ENCODE data around the gene METTL6.
"Not testable (repeated sequence)": the region's sequence is repeated elsewhere in the genome, so short reads cannot be mapped to it uniquely, and the experiment has no call there.

The METTL6 gene

GRCh38 chr3:15427182-15427880 lies at the start of gene METTL6, which contains the start of gene EAF1:
METTL6 (minus strand) TSS chr3:15427544; CDS start chr3:15426511, 1,033 bp downstream.
EAF1 (plus strand) TSS chr3:15427598; CDS start chr3:15427780, 182 bp downstream.
- DNase-seq (ENCODE audit: low spot score) (peak; percentile 93), FAIRE-seq (no peak)

GRCh38 chr3:15476378-15476777 lies 49.0 kb upstream of the METTL6 start:
- FAIRE-seq (no peak), DNase-seq (ENCODE audit: low spot score) (no peak)

- DNase-seq (ENCODE audit: low spot score) (no peak), FAIRE-seq (no peak)
Observed at GRCh38 chr3:15475161-15475560, 47.8 kb upstream of the METTL6 start.

GRCh38 chr3:15471861-15472260 lies 44.5 kb upstream of the METTL6 start:
- FAIRE-seq = no peak
- DNase-seq (ENCODE audit: low spot score) = no peak

GRCh38 chr3:15470849-15471248 lies 43.5 kb upstream of the METTL6 start:
- FAIRE-seq (no peak), DNase-seq (ENCODE audit: low spot score) (no peak)

GRCh38 chr3:15470261-15470660 lies 42.9 kb upstream of the METTL6 start:
- DNase-seq (ENCODE audit: low spot score) (no peak), FAIRE-seq (no peak)

GRCh38 chr3:15467227-15468181 lies 40.2 kb upstream of the METTL6 start:
- FAIRE-seq (no peak), DNase-seq (ENCODE audit: low spot score) (no peak)

- FAIRE-seq (no peak), DNase-seq (ENCODE audit: low spot score) (no peak)
Observed at GRCh38 chr3:15465876-15466585, 38.7 kb upstream of the METTL6 start.

- no peak for FAIRE-seq
- no peak for DNase-seq (ENCODE audit: low spot score)
Observed at GRCh38 chr3:15462451-15462850, 35.1 kb upstream of the METTL6 start.

GRCh38 chr3:15460891-15461531 lies 33.7 kb upstream of the METTL6 start:
- DNase-seq (ENCODE audit: low spot score) (no peak), FAIRE-seq (no peak)

GRCh38 chr3:15458212-15458780 lies 31.0 kb upstream of the METTL6 start:
- FAIRE-seq = no peak
- no peak for DNase-seq (ENCODE audit: low spot score)

GRCh38 chr3:15456915-15457314 lies 29.6 kb upstream of the METTL6 start:
- DNase-seq (ENCODE audit: low spot score); FAIRE-seq: not testable (repeated sequence)

GRCh38 chr3:15456321-15456720 lies 29.0 kb upstream of the METTL6 start:
- DNase-seq (ENCODE audit: low spot score) (no peak), FAIRE-seq (no peak)

GRCh38 chr3:15455756-15456155 lies 28.4 kb upstream of the METTL6 start:
- DNase-seq (ENCODE audit: low spot score) (no peak), FAIRE-seq (peak; percentile 5)

- no peak for FAIRE-seq
- no peak for DNase-seq (ENCODE audit: low spot score)
Observed at GRCh38 chr3:15454965-15455364, 27.6 kb upstream of the METTL6 start.

GRCh38 chr3:15453991-15454625 lies 26.8 kb upstream of the METTL6 start:
- FAIRE-seq (no peak), DNase-seq (ENCODE audit: low spot score) (no peak)

- no peak for FAIRE-seq
- DNase-seq (ENCODE audit: low spot score) = no peak
Observed at GRCh38 chr3:15453501-15453900, 26.2 kb upstream of the METTL6 start.

- no peak for DNase-seq (ENCODE audit: low spot score)
- no peak for FAIRE-seq
Observed at GRCh38 chr3:15452961-15453360, 25.6 kb upstream of the METTL6 start.

- FAIRE-seq (no peak), DNase-seq (ENCODE audit: low spot score) (no peak)
Observed at GRCh38 chr3:15452156-15452555, 24.8 kb upstream of the METTL6 start.

All from urothelium cell line (cell line).